ENCODE results near the gene UFM1.
A peak's percentile ranks its signal among the peaks of the same experiment; 100 is the strongest.
"Not testable (repeated sequence)": the region's sequence is repeated elsewhere in the genome, so short reads cannot be mapped to it uniquely, and the experiment has no call there.

The UFM1 gene

DNA sequence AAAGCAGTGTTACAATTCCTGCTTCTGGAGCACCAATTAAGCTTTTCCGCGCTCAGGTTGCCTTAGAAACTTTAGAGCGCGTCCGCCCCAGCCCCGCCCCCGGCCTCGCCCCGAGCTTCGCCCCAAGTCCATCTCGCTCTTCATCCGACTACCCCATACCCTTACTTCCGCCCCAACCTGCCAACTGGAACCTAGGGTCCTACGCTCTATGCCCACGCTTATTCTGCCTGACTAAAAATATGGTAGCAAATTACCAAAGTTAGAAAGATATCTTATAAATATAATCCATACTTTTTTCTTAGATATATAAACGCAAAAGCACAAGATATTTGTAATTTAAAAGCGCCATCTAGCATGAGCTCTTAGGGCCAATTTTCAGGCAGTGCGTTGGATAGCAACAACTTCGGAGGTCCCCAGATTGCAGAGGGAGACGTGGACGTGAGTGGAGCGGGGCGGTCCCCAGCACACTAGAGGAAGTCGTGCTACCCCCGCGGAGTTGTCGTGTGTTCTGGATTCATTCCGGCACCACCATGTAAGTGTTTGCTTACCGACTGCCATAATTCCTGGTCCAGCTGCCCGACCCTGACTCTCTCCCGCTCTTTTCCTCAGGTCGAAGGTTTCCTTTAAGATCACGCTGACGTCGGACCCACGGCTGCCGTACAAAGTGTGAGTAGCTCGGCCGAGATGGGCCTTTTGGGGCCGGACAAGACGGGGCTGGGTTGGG, at the start of gene UFM1:
Gene UFM1 (plus strand): TSS at position 462 of the 724 bp plus-strand sequence. CDS start 69 bp downstream, at position 531.
- peak within 1 kb of the TSS; percentile 99 for H3K27ac Mint-ChIP-seq
- H3K27me3 Mint-ChIP-seq, result no peaks in the 10 kb centered on the region
- peaks cover 51% of the 10 kb centered on the region for H3K4me1 Mint-ChIP-seq
- peaks cover 29% of the 10 kb centered on the region for H3K36me3 Mint-ChIP-seq (ENCODE audit: low read depth)
- no peaks in the 10 kb centered on the region for H3K9me3 Mint-ChIP-seq
- DNase-seq (peak; percentile 88), ATAC-seq (peak; percentile 92)
- peak within 1 kb of the TSS; percentile 99 for H3K4me3 Mint-ChIP-seq

GRCh38 chr13:38301236-38301635, 48.4 kb upstream of the UFM1 start:
- DNase-seq (no peak), ATAC-seq (no peak)
- no peak overlapping the region for H3K27ac Mint-ChIP-seq
- peaks cover 2% of the 10 kb centered on the region for H3K36me3 Mint-ChIP-seq (ENCODE audit: low read depth)
- no peak overlapping the region for H3K4me3 Mint-ChIP-seq
- peaks cover 5% of the 10 kb centered on the region for H3K27me3 Mint-ChIP-seq
- peaks cover 7% of the 10 kb centered on the region for H3K9me3 Mint-ChIP-seq
- no peaks in the 10 kb centered on the region for H3K4me1 Mint-ChIP-seq

GRCh38 chr13:38303816-38304320, 45.8 kb upstream of the UFM1 start:
- H3K4me3 Mint-ChIP-seq, result no peak overlapping the region
- H3K9me3 Mint-ChIP-seq, result peaks cover 10% of the 10 kb centered on the region
- peaks cover 2% of the 10 kb centered on the region for H3K36me3 Mint-ChIP-seq (ENCODE audit: low read depth)
- no peak overlapping the region for H3K27ac Mint-ChIP-seq
- DNase-seq (no peak), ATAC-seq (no peak)
- H3K4me1 Mint-ChIP-seq, result peaks cover 2% of the 10 kb centered on the region
- peaks cover 5% of the 10 kb centered on the region for H3K27me3 Mint-ChIP-seq

DNA sequence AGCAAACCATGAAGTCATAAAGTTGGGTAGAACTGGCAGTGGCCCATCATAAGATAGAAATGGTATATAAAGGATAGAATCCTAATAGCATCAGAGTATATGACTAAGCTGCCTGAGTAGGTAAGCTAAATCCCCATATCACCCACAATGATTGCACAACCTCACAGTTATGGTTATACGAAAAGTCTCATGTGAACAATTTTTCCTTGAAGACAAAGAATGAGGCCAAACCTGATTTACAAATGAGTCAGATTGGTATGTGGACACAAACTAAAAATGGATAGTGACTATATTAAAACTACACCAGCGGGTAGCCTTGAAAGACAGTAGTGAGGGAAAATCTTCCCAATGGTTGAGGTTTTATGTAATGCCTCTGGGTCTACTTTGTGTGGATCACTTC, 40.9 kb upstream of the UFM1 start:
- Mint-ChIP-seq H3K36me3 (ENCODE audit: low read depth) (peaks cover 2% of the 10 kb centered on the region), H3K9me3 (peaks cover 18% of the 10 kb centered on the region), H3K27me3 (peaks cover 5% of the 10 kb centered on the region), H3K27ac (no peak overlapping the region), H3K4me3 (no peak overlapping the region), H3K4me1 (peaks cover 2% of the 10 kb centered on the region)
- ATAC-seq (peak; percentile 20), DNase-seq (no peak)

- Mint-ChIP-seq H3K4me1 (peaks cover 2% of the 10 kb centered on the region), H3K9me3 (peaks cover 18% of the 10 kb centered on the region), H3K27ac (no peak overlapping the region), H3K27me3 (peaks cover 5% of the 10 kb centered on the region), H3K4me3 (no peak overlapping the region), H3K36me3 (ENCODE audit: low read depth) (peaks cover 2% of the 10 kb centered on the region)
- ATAC-seq (peak; percentile 36), DNase-seq (no peak)
These were observed 40.3 kb upstream of the UFM1 start for GRCh38 chr13:38309397-38309796.

GRCh38 chr13:38311175-38311574, 38.5 kb upstream of the UFM1 start:
- not testable (repeated sequence) for H3K27me3 Mint-ChIP-seq; DNase-seq; H3K4me1 Mint-ChIP-seq; H3K27ac Mint-ChIP-seq; H3K4me3 Mint-ChIP-seq; ATAC-seq; H3K36me3 Mint-ChIP-seq (ENCODE audit: low read depth)
- peaks cover 12% of the 10 kb centered on the region for H3K9me3 Mint-ChIP-seq

DNA sequence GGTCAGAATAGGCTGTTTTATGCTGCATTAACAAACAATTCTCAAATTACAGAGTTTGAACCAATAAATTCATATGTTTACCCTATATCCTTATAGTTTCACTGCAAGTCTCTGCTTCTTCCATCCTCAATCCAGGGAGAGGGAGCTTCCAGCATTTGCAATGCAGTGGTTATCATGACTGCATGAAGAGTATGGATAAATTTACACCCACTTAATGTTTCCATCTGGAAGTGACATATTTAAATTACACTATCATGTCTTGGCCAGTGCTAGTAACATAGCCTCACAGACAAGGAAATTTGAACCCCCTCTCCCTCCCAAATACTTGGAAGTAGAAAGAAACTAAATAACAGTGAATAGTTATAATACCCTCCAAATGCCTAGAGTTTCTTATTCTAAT, 33.5 kb upstream of the UFM1 start:
- Mint-ChIP-seq H3K27me3 (peaks cover 9% of the 10 kb centered on the region), H3K27ac (no peak overlapping the region), H3K9me3 (peaks cover 4% of the 10 kb centered on the region), H3K4me3 (no peak overlapping the region), H3K4me1 (no peaks in the 10 kb centered on the region), H3K36me3 (ENCODE audit: low read depth) (no peaks in the 10 kb centered on the region)
- DNase-seq, result no peak
- ATAC-seq, result no peak

DNA sequence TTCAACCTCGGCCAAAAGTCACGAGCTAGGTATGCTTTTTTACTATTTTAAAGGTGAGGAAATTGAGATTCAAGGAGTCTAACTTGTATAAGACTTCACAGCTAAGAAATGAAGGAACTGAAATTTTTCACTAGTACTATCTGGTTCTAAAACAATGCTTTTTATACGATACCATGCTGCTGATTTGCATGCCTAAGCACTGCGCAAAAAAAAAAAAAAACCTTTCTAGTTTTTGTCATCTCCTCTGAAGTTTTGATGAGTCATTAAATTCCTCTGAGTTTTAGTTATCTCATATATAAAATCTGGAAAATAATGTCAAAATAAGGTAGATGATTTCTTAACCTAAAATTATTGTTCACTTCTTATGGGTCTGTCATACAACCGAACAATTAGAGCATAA, 28.0 kb upstream of the UFM1 start:
- Mint-ChIP-seq H3K9me3 (no peaks in the 10 kb centered on the region), H3K27me3 (peaks cover 15% of the 10 kb centered on the region), H3K4me3 (no peak overlapping the region), H3K4me1 (no peaks in the 10 kb centered on the region), H3K27ac (no peak overlapping the region), H3K36me3 (ENCODE audit: low read depth) (no peaks in the 10 kb centered on the region)
- ATAC-seq, result no peak
- DNase-seq, result no peak

GRCh38 chr13:38325426-38325825, 24.2 kb upstream of the UFM1 start:
- no peaks in the 10 kb centered on the region for H3K9me3 Mint-ChIP-seq
- H3K36me3 Mint-ChIP-seq (ENCODE audit: low read depth), result no peaks in the 10 kb centered on the region
- no peak overlapping the region for H3K4me3 Mint-ChIP-seq
- H3K4me1 Mint-ChIP-seq, result no peaks in the 10 kb centered on the region
- peaks cover 12% of the 10 kb centered on the region for H3K27me3 Mint-ChIP-seq
- no peak for ATAC-seq
- no peak overlapping the region for H3K27ac Mint-ChIP-seq
- no peak for DNase-seq

DNA sequence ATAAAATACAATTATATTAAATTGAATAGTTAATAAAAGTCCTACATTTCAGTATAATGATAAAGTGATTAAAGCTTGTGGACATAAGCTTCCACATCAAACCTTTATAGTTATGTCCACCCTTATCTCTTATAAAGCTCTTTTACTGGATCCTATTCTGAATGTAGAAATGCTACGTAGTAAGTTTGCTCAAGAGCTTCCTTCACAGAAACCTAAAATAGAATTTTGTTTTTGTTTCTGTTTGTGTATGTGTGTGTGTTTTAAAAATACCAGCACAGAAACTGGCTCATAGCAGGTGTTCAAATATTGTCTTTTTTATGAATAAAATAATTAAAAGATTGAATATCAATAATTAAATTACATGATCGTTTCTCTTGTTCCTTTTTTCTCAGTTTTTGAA, 21.0 kb upstream of the UFM1 start:
- no peak for ATAC-seq
- Mint-ChIP-seq H3K27me3 (peaks cover 9% of the 10 kb centered on the region), H3K27ac (no peak overlapping the region), H3K4me3 (no peak overlapping the region), H3K9me3 (no peaks in the 10 kb centered on the region), H3K36me3 (ENCODE audit: low read depth) (no peaks in the 10 kb centered on the region), H3K4me1 (no peaks in the 10 kb centered on the region)
- DNase-seq, result no peak

DNA sequence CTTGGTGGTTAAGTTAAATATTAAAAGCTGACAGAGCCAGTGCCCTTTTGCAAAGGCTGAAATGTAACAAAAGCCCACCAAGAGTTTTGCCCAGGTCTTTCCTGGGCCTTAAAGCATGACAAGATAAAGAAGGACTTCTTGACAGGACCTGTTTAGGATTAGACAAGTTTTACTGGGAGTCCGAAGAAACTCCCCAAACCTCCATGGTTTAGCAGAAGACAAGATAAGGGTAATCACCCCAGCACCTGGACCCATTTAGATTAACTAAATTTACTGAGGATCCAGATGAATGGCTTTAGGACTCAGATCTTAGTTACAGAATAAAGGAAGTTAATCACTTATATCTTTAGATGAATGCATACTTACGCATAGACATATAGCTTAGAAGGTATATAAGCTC, 14.8 kb upstream of the UFM1 start:
- Mint-ChIP-seq H3K9me3 (no peaks in the 10 kb centered on the region), H3K4me1 (no peaks in the 10 kb centered on the region), H3K36me3 (ENCODE audit: low read depth) (no peaks in the 10 kb centered on the region)

DNA sequence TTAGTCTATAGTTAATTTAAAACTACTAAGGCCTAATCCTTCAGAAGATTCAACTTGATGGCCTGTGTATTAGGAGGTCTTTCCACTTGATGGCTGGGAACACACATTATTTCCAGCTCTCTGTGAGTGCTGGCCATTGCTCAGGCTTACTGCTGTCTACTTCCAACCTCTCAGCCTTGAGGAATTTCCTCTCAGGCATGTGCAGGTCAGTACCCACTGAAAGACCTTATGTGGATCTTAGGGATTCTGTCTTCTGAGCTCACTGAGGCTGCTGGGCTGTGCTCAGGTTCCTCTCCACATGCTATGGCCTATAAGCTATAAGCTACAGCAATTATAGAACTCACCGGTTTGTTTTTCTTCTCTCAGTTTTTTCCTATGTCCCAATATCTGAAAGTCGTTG, 11.6 kb upstream of the UFM1 start:
- H3K4me1 Mint-ChIP-seq, result no peaks in the 10 kb centered on the region
- DNase-seq, result no peak
- no peaks in the 10 kb centered on the region for H3K27me3 Mint-ChIP-seq
- H3K9me3 Mint-ChIP-seq, result no peaks in the 10 kb centered on the region
- H3K4me3 Mint-ChIP-seq, result no peak overlapping the region
- H3K36me3 Mint-ChIP-seq (ENCODE audit: low read depth), result no peaks in the 10 kb centered on the region
- ATAC-seq, result no peak
- H3K27ac Mint-ChIP-seq, result no peak overlapping the region

More for the DNA sequence above, 14.8 kb upstream of the UFM1 start:
- ATAC-seq (no peak), DNase-seq (no peak)
- no peaks in the 10 kb centered on the region for H3K27me3 Mint-ChIP-seq
- no peak overlapping the region for H3K4me3 Mint-ChIP-seq
- H3K27ac Mint-ChIP-seq, result no peak overlapping the region

DNA sequence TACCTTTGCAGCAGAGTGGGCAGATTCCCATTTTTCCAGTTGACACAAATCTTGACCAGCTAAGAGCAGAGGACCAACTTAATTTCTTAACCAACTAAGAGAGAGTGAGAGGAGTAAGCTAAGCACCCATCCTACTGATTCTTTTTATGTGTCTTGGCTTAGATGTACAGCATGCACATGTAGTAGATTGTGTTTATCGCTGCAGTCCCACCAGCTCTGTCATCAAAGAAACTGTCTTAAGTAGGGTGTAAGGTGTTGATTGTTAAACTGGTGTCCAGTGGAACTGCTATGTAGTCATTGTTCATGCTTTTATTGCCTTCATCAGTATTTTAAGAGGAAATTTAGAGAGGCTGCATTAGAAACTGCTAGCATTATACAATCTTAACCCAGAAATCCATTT, 9.0 kb upstream of the UFM1 start:
- Mint-ChIP-seq H3K4me3 (no peak overlapping the region), H3K4me1 (no peaks in the 10 kb centered on the region), H3K9me3 (no peaks in the 10 kb centered on the region), H3K27me3 (no peaks in the 10 kb centered on the region), H3K36me3 (ENCODE audit: low read depth) (no peaks in the 10 kb centered on the region), H3K27ac (no peak overlapping the region)
- ATAC-seq (no peak), DNase-seq (no peak)

DNA sequence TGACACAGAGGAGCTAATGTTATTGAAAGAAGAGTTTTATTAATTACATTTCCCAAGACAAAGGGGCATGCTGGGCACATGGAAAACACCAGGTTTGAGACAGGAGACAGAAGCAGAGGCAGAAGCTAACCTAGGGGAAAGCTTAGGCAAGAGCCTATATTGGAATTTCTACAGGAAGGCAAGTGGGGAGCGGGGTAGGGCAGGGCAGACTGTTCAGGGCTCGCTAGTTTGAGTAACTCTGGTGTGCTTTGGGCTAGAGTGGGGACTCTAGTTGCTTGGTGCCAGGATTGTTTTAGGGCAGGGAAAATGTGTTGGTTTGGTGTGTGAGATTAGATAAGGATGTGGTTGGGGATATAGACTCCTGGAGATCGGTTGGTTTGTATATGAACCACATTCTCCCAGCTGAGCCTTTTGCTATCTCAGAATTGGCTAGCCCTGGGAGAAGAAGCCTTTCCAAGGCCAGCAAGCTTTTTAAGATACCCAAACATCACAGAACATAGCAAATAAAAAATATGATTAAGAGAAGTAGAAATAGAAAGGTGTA, 8.4 kb upstream of the UFM1 start:
- no peaks in the 10 kb centered on the region for H3K27me3 Mint-ChIP-seq
- H3K9me3 Mint-ChIP-seq, result no peaks in the 10 kb centered on the region
- no peak overlapping the region for H3K27ac Mint-ChIP-seq
- H3K36me3 Mint-ChIP-seq (ENCODE audit: low read depth), result no peaks in the 10 kb centered on the region
- ATAC-seq (no peak), DNase-seq (no peak)
- no peaks in the 10 kb centered on the region for H3K4me1 Mint-ChIP-seq
- no peak overlapping the region for H3K4me3 Mint-ChIP-seq

DNA sequence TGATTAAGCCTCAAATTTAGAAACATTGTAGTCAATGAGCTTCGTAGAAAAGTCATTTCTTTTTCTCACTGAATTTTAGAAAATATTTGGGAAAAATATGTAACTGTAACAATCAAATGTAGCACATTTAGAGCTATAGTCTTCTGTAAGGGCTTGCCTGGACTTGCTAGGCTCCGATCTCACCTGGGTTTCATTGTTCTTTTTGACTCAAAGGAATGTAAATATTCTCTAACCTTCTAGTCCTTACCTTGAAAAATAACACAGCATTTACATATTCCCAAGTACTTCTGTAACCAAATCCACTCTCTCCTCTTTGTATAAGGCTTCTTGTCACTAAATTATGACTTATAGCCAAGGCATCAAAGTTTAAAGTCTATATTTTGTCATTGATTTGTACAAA, 2.9 kb upstream of the UFM1 start:
- H3K27me3 Mint-ChIP-seq, result no peaks in the 10 kb centered on the region
- peaks cover 21% of the 10 kb centered on the region for H3K36me3 Mint-ChIP-seq (ENCODE audit: low read depth)
- H3K4me3 Mint-ChIP-seq, result no peak overlapping the region
- ATAC-seq, result no peak
- H3K27ac Mint-ChIP-seq, result no peak overlapping the region
- no peak for DNase-seq
- no peaks in the 10 kb centered on the region for H3K9me3 Mint-ChIP-seq
- H3K4me1 Mint-ChIP-seq, result peaks cover 35% of the 10 kb centered on the region
